GM10266 (cell line): ENCODE results near the gene REC114.
"Not testable (repeated sequence)": the region's sequence is repeated elsewhere in the genome, so short reads cannot be mapped to it uniquely, and the experiment has no call there.

Experiments used
- DNase-seq: peaks from one replicate; pipeline ENCODE4 v3.0.0; 2012; ENCODE audit errors: extremely low spot score
- TF ChIP-seq, protein P1 (sequence below): IDR thresholded peaks from 2 replicates; pipeline ENCODE4 v1.5.1; 2012; ENCODE audit warnings: mild to moderate bottlenecking, low read depth; ENCODE audit not compliant: control insufficient read depth, insufficient read depth; ENCODE audit errors: missing control alignments

REC114 gene

DNA sequence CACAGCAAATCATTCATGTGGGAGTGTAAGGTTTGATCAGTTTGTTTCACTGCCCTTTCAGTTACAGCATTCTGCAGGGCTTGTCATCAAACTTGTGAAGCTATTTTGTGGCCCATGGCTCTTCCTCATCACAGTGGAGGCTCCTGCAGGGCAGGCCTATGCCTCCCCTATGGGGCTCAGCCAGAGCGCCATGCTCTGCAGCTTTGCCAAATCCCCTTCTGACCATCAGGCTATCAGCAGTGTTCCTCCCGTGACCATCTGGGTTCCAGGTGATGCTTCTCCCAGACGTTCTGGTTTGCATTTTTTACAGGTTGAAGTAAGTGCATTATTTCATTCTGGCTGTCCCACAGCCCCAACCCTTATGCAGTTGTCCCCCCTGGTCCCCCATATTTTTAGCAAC, 28.1 kb upstream of the REC114 start:
- no peak for DNase-seq
- TF ChIP-seq, protein P1, sequence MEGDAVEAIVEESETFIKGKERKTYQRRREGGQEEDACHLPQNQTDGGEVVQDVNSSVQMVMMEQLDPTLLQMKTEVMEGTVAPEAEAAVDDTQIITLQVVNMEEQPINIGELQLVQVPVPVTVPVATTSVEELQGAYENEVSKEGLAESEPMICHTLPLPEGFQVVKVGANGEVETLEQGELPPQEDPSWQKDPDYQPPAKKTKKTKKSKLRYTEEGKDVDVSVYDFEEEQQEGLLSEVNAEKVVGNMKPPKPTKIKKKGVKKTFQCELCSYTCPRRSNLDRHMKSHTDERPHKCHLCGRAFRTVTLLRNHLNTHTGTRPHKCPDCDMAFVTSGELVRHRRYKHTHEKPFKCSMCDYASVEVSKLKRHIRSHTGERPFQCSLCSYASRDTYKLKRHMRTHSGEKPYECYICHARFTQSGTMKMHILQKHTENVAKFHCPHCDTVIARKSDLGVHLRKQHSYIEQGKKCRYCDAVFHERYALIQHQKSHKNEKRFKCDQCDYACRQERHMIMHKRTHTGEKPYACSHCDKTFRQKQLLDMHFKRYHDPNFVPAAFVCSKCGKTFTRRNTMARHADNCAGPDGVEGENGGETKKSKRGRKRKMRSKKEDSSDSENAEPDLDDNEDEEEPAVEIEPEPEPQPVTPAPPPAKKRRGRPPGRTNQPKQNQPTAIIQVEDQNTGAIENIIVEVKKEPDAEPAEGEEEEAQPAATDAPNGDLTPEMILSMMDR = no peak

DNA sequence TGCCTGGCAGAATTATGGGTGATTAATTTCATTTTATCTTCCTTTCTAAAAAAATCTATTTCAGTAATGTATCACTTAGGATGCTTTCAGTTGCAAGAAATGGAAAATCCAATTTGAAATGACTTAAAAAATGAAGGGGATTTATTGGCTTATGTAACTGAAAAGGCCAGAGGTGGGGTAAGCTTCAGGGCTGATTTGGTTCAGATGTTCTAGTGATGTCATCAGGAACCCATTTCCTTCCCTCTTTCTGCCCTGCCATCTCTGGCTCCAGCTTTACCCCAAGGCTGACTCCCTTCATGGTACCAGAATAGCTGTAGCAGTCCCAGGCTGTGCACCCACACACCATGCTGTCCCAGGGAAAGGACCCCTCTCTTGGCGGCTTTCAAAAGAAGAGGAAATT, 18.5 kb upstream of the REC114 start:
- TF ChIP-seq, protein P1 = no peak
- no peak for DNase-seq

DNA sequence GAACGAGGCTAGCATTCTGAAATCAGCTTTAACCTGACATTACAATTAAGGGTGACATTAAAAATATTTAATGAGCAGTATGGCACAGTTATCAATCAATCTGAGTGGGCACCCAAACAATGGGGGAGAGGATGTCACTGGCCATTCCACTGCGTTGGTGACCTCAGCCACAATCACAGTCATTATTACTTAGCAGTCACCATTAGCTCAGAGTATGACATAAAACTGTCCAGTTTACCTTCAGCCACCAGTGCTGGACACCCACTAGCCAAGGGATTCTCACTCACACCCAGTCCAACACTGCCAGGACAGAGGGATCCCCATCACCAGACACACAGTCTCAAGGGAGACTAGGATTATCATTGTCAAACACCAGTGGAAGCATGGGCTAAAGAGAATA, 17.5 kb upstream of the REC114 start:
- TF ChIP-seq, protein P1 = no peak
- no peak for DNase-seq

DNA sequence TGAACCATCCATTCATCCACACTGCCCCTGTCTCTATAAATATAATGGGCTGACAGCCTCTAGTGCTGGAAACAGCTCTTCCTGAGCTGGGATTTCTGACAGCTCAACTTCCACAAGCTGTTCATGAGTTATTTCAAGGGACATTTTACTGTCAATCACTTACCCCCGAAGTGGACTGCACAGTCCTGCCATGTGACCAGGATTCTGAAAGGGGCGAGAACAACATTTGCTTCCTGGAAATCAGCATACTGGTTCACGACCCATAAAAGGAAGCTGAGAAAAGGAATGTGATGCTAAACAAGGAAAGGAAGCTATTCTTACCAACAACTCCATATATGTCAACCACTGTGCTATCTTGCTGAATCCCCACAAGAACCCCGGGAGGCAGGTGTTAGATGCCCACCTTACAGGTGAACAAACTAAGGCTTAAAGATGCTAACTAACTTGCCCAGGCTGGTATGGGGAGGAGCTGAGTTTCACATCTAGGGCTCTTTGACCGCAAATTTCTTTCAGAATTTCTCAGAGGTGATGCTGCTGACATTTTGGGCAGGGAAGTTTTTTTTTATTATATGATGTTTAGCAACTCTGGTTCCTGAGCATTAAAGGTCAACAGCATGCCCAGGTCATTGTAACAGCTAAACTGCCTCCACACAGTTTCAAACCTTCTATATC, 16.5 kb upstream of the REC114 start:
- no peak for DNase-seq
- TF ChIP-seq, protein P1 = no peak

DNA sequence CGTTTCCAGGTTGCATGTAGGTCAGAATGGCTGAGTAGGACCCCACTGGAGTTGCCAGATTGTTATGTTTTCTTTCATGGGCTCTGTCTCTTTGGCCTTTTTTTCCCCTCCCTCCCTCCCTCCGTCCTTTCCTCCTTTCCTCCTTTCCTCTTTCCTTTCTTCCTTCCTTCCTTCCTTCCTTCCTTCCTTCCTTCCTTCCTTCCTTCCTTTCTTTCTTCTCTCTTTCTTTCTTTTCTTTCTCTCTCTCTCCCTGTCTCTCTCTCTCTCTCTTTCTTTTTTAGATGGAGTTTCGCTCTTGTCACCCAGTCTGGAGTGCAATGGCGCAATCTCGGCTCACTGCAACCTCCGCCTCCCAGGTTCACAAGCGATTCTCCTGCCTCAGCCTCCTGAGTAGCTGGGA, 11.6 kb upstream of the REC114 start:
- DNase-seq = not testable (repeated sequence)

DNA sequence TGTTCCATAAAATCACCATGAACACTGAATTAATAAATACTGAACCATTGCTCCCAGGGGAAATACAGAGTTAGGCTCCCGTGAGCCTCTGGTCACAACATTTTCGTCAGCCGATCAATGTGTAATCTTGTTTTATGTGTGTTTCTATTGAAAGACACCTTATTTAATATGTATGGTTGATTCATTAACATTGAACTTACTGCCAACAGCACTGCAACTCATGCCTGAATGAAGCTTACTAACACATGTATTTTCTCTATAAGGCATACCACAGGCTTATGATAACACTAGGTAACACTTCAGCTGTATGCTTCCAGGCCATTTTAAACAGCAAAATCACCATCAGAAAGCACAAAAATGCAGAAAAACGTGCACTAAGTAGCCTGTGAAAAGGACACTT, 9.1 kb upstream of the REC114 start:
- DNase-seq = no peak

DNA sequence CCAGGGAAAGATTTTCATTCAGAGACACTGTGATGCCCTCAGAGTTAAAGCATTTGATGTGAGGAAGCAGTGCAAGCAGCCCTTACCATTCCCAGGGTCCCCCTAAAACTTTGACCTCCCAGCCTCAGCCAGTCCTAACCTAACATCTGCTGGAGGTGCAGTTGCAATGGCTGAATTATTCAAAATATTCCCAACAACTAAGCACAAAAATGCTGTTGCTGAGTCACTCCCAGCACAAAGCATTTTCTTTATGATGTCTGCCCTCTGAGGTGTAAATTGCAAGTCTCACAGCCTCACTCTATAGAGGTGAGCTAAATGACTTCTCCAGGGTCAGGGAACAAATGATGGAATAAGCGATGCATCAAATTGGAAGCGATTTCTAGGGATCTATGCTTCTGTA, 6.4 kb upstream of the REC114 start:
- TF ChIP-seq, protein P1 = no peak
- DNase-seq = no peak

More for the DNA sequence above, 9.1 kb upstream of the REC114 start:
- TF ChIP-seq, protein P1 = no peak
